ENCODE results near the gene TMEM150B.

DNA sequence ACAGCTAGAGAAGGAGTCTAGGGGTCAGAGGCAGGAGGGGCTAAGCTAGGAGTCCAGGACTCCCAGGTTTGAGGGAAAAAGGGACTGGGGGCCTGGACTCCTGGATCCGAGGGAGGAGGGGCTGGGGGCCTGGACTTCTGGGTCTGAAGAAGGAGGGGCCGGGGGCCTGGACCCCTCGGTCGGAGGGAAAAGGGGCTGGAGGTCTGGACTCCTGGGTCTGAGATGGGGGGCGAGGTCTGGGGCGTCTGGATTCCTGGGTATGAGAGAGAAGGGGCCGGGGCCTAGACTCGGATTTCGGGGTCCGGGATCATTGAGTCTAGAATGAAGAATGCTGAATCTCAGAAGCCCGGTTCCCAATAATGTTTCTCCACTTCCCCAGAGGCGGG, 22.8 kb downstream of the TMEM150B start:
- TF ChIP-seq CTCF (IDR thresholded peaks at IDR 0.05), result no peak
- no peak for TF ChIP-seq POLR2A (IDR thresholded peaks at IDR 0.05)
